GM12878 (cell line): ENCODE results near the gene CPA4. TPM values are rescaled to one million over a fixed set of nuclear protein-coding genes. Genes with fewer than 3 reads are reported as not detected.

Experiments used
- ATAC-seq: fragments of 200-7000 bp; cut with Tn5 transposase; 3 replicates; pipeline ENCODE4 v1.9.1; 2020; ENCODE audit warnings: mild to moderate bottlenecking, moderate library complexity
- BruUV-seq: library from RNA; stranded (reverse); fragments of 400-500 nt; replicated peaks from 2 replicates; lab custom pipeline; 2021; lab: Mats Ljungman, UMichigan
- CTCF ChIA-PET: fragments of 300-600 bp; sonication (Branson Sonifier 250); formaldehyde crosslinking; extraction: SDS; loops from one replicate; lab custom pipeline; 2021; ENCODE audit warnings: inconsistent platforms; lab: Yijun Ruan, JAX
- POLR2A ChIA-PET: fragments of 350-600 bp; formaldehyde crosslinking; extraction: SDS; loops from one replicate; lab custom pipeline; 2021; ENCODE audit warnings: inconsistent platforms; lab: Charles Lee
- RAD21 ChIA-PET: fragments of 300-600 bp; sonication (Branson Sonifier 250); formaldehyde crosslinking; loops from one replicate; lab custom pipeline; 2023; ENCODE audit warnings: antibody characterized with exemption; ENCODE audit not compliant: unreplicated experiment; lab: Charles Lee
- SMC1A ChIA-PET: fragments of 300-600 bp; sonication (Branson Sonifier 250); formaldehyde crosslinking; loops from one replicate; lab custom pipeline; 2023; ENCODE audit not compliant: unreplicated experiment, uncharacterized antibody; lab: Charles Lee
- DNase-seq: peaks from one replicate; pipeline ENCODE4 v3.0.0-alpha.2; 2011; ENCODE audit warnings: low read depth, low spot score
- FAIRE-seq: peaks from 3 replicates; lab custom pipeline; 2011; peaks lifted over from hg19 to GRCh38; lab: Jason Lieb, UNC
- H2AFZ ChIP-seq: 2 replicates; pipeline ENCODE4 v1.6.0; 2011; ENCODE audit warnings: low read depth, low read length, control low read depth; ENCODE audit not compliant: control insufficient read depth
- H3K27ac ChIP-seq: 2 replicates; pipeline ENCODE4 v1.5.1; 2011; ENCODE audit warnings: control low read depth; ENCODE audit not compliant: control insufficient read depth, insufficient read depth
- H3K27me3 ChIP-seq, 2 experiments: replicated peaks in 1 of 2; 2 replicates each; pipeline versions ENCODE4 v1.6.0 to v1.6.1; 2011; ENCODE audit warnings: low read length in 1 of 2; ENCODE audit not compliant: control insufficient read depth in 2 of 2, insufficient read depth in 2 of 2
- H3K36me3 ChIP-seq, 2 experiments: 2 replicates each; pipeline ENCODE4 v1.5.1; 2011; ENCODE audit warnings: low read length in 1 of 2; ENCODE audit not compliant: control insufficient read depth in 2 of 2, insufficient read depth in 2 of 2
- H3K4me1 ChIP-seq: 2 replicates; pipeline ENCODE4 v1.6.1; 2011; ENCODE audit warnings: mild to moderate bottlenecking, low read length, moderate library complexity, mixed read lengths; ENCODE audit not compliant: control insufficient read depth, insufficient read depth
- H3K4me2 ChIP-seq: 2 replicates; pipeline ENCODE4 v1.6.0; 2011; ENCODE audit warnings: control low read depth; ENCODE audit not compliant: control insufficient read depth, insufficient read depth
- H3K4me3 ChIP-seq: fragments of 200-600 bp; sonication (generic); 2 replicates; pipeline ENCODE4 v1.5.1; 2016
- H3K79me2 ChIP-seq: 2 replicates; pipeline ENCODE4 v1.6.0; 2011; ENCODE audit warnings: low read length; ENCODE audit not compliant: control insufficient read depth, insufficient read depth
- H3K9ac ChIP-seq: 2 replicates; pipeline ENCODE4 v1.8.0; 2011; ENCODE audit warnings: low read length, control low read depth, mixed read lengths; ENCODE audit not compliant: control insufficient read depth, insufficient read depth
- H3K9me3 ChIP-seq: replicated peaks from 3 replicates; pipeline ENCODE4 v1.5.1; 2011; ENCODE audit warnings: mild to moderate bottlenecking, low read length; ENCODE audit not compliant: control insufficient read depth, insufficient read depth
- H4K20me1 ChIP-seq: 2 replicates; pipeline ENCODE4 v1.6.0; 2011; ENCODE audit not compliant: control insufficient read depth, insufficient read depth
- ASH2L ChIP-seq: fragments of 300-600, 200-600 bp; sonication (generic); IDR thresholded peaks from 2 replicates; pipeline ENCODE4 v1.6.1; 2017; ENCODE audit warnings: low read depth, mild to moderate bottlenecking, borderline replicate concordance
- BCL11A ChIP-seq: IDR thresholded peaks from 2 replicates; pipeline ENCODE4 v1.6.1; 2011; ENCODE audit warnings: low read depth, low read length
- CBX5 ChIP-seq: sonication (generic); IDR thresholded peaks from 2 replicates; pipeline ENCODE4 v1.6.1; 2016; ENCODE audit warnings: low read depth, moderate library complexity, mild to moderate bottlenecking, inconsistent platforms
- EP300 ChIP-seq, 2 experiments: fragments of 150-350 bp in 1 of 2; IDR thresholded peaks; 2 replicates each; pipeline ENCODE4 v1.6.1; 2011 to 2012; ENCODE audit warnings: low read depth in 2 of 2, low read length in 2 of 2, borderline replicate concordance in 1 of 2, improper control_type of control experiment in 1 of 2, inconsistent platforms in 1 of 2; ENCODE audit not compliant: control insufficient read depth in 1 of 2
- ETV6 ChIP-seq, 2 experiments: fragments of 450-650 bp in 1 of 2; IDR thresholded peaks in 1 of 2; conservative IDR thresholded peaks in 1 of 2; 2 replicates each; pipeline ENCODE4 v1.6.1; 2014; ENCODE audit warnings: antibody characterized with exemption in 1 of 2, borderline replicate concordance in 1 of 2, low read depth in 1 of 2, mild to moderate bottlenecking in 1 of 2, moderate library complexity in 1 of 2
- KDM1A ChIP-seq: fragments of 200-600 bp; sonication (generic); IDR thresholded peaks from 2 replicates; pipeline ENCODE4 v1.6.1; 2016; ENCODE audit warnings: borderline replicate concordance
- PAX5 ChIP-seq: IDR thresholded peaks from 2 replicates; pipeline ENCODE4 v1.6.1; 2011; ENCODE audit warnings: low read depth, low read length, borderline replicate concordance
- POU2F2 ChIP-seq: IDR thresholded peaks from 3 replicates; pipeline ENCODE4 v1.6.1; 2011; ENCODE audit warnings: low read depth, mild to moderate bottlenecking, low read length, borderline replicate concordance
- RFX5 ChIP-seq: IDR thresholded peaks from 2 replicates; pipeline ENCODE4 v1.6.1; 2011; ENCODE audit warnings: low read depth, low read length, improper control_type of control experiment
- SIN3A ChIP-seq: IDR thresholded peaks from 2 replicates; pipeline ENCODE4 v1.6.1; 2012; ENCODE audit warnings: low read depth, low read length, improper control_type of control experiment
- STAT3 ChIP-seq: IDR thresholded peaks from 2 replicates; pipeline ENCODE4 v1.6.1; 2011; ENCODE audit warnings: low read depth, low read length, improper control_type of control experiment
- SUZ12 ChIP-seq: fragments of 200-600 bp; sonication (generic); IDR thresholded peaks from one replicate; pipeline ENCODE4 v1.6.1; 2018; ENCODE audit warnings: antibody characterized with exemption, mild to moderate bottlenecking; ENCODE audit not compliant: unreplicated experiment
- YBX1 ChIP-seq: fragments of 450-650 bp; IDR thresholded peaks from 2 replicates; pipeline ENCODE4 v1.6.1; 2016; ENCODE audit warnings: antibody characterized with exemption
- YY1 ChIP-seq: IDR thresholded peaks from 2 replicates; pipeline ENCODE4 v1.6.1; 2011; ENCODE audit warnings: low read depth, mild to moderate bottlenecking, low read length
- WGBS: methylation state at CpG from one replicate; pipeline ENCODE4 v1.1.6; 2016; ENCODE audit warnings: low lambda C conversion rate; ENCODE audit not compliant: insufficient replicate concordance, insufficient coverage; ENCODE audit errors: missing lambda C conversion rate; 5-methylcytosine and 5-hydroxymethylcytosine counted together
- in situ Hi-C: fragments of 300-500 bp; cut with MboI; formaldehyde crosslinking; loops from 9 replicates; pipeline ENCODE4 v1.14.3; 2018; ENCODE audit warnings: mixed read lengths
- intact Hi-C: fragments of 100-400 bp; cut with micrococcal nuclease; formaldehyde crosslinking; loops from one replicate; pipeline ENCODE4 v1.14.2; 2022; ENCODE audit not compliant: unreplicated experiment
- polyA plus RNA-seq, 11 experiments: library from polyadenylated mRNA; depleted of rRNA in 4 of 11; unstranded in 6 of 11; stranded (reverse) in 5 of 11; fragments of >200 nt; fragmentation: Nextera tagmentation in 4 of 11; fragmentation: Illumina TruSeq in 1 of 11; extraction: Ambion mirVana in 4 of 11; extraction: Trizol in 1 of 11; gene quantifications; 1 replicate in 1 of 11; 2 replicates in 10 of 11; pipeline versions ENCODE4 v1.2.1 to v1.2.3, GENCODE V29; 2011 to 2016; ENCODE audit warnings: inconsistent platforms in 2 of 11, missing spikeins in 2 of 11, low read depth in 1 of 11
- total RNA-seq, 4 experiments: library from RNA; depleted of rRNA in 3 of 4; stranded (reverse); fragments of >200 nt in 3 of 4; fragmentation: Illumina TruSeq in 1 of 4; extraction: Trizol in 1 of 4; gene quantifications; 2 replicates each; pipeline versions ENCODE4 v1.2.1 to v1.2.3, GENCODE V29; 2013 to 2021
- TF ChIP-seq, protein P1 (sequence below): IDR thresholded peaks from 2 replicates; pipeline ENCODE4 v1.6.1; 2011; ENCODE audit warnings: low read depth, low read length, improper control_type of control experiment, borderline replicate concordance

Gene CPA4
- total and polyA plus RNA-seq, 10 of the 15 experiments (the other 5 are each of a cell fraction or from before 2014, with no cell fraction given): 0.05 to 0.35 (median 0.18) TPM; not detected in 1

GRCh38 chr7:130337410-130337971 lies 44.5 kb downstream of the CPA4 start:
- Histone ChIP-seq H2AFZ (no peak overlapping the region), H3K9me3 (no peaks in the 10 kb centered on the region), H3K79me2 (no peaks in the 10 kb centered on the region), H3K9ac (no peak overlapping the region), H3K36me3 (no peaks in the 10 kb centered on the region), H4K20me1 (no peaks in the 10 kb centered on the region), H3K27ac (no peak overlapping the region), H3K27me3 (no peaks in the 10 kb centered on the region), H3K4me3 (no peak overlapping the region), H3K4me1 (no peaks in the 10 kb centered on the region), H3K4me2 (no peak overlapping the region)
- CTCF ChIA-PET: no interaction called here
- 83% methylated on average over 6 of the region's 6 CpGs for WGBS
- intact Hi-C loops: no loop called here
- BruUV-seq: no TSS peak
- POLR2A ChIA-PET: no interaction called here
- RAD21 ChIA-PET: no interaction called here
- DNase-seq: no peak
- SMC1A ChIA-PET: interaction anchor here (1.1 to 1.6 kb wide), 3 partner anchors 10 to 15 kb away, joined by 3 to 4 read pairs (median 3); no protein-coding TSS in a partner anchor
- in situ Hi-C loops: no loop called here
- TF ChIP-seq ASH2L: no peak
- TF ChIP-seq CBX5: no peak
- no peak for TF ChIP-seq YBX1
- no peak for TF ChIP-seq POU2F2
- TF ChIP-seq ETV6 (conservative IDR thresholded peaks at IDR 0.05 in 1 of 2, IDR thresholded peaks at IDR 0.05 in 1 of 2; ENCODE audit: borderline replicate concordance in 1 of 2, low read depth in 1 of 2): no peak
- no peak for TF ChIP-seq BCL11A
- no peak for TF ChIP-seq SUZ12
- TF ChIP-seq PAX5: no peak
- no peak for TF ChIP-seq EP300 (IDR thresholded peaks at IDR 0.05; ENCODE audit: borderline replicate concordance in 1 of 2, control insufficient read depth in 1 of 2, low read depth in 2 of 2, low read length in 2 of 2)
- no peak for TF ChIP-seq KDM1A
- TF ChIP-seq SIN3A: no peak
- TF ChIP-seq STAT3: no peak
- TF ChIP-seq, protein P1, sequence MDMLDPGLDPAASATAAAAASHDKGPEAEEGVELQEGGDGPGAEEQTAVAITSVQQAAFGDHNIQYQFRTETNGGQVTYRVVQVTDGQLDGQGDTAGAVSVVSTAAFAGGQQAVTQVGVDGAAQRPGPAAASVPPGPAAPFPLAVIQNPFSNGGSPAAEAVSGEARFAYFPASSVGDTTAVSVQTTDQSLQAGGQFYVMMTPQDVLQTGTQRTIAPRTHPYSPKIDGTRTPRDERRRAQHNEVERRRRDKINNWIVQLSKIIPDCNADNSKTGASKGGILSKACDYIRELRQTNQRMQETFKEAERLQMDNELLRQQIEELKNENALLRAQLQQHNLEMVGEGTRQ: no peak
- no peak for TF ChIP-seq RFX5
- no peak for TF ChIP-seq YY1
- no peak for ATAC-seq
- FAIRE-seq: no peak
